Activated CD4-positive, alpha-beta T cell treated with anti-CD3 and anti-CD28 coated beads for 24 hours (primary cell): ENCODE data around the gene HOXB9.
A peak's percentile ranks its signal among the peaks of the same experiment; 100 is the strongest.

Source experiments
- DNase-seq, 2 donors: peaks; one replicate each; pipeline ENCODE4 v3.0.0-alpha.2; 2020; ENCODE audit warnings: low read depth in 2 of 2

HOXB9 gene

GRCh38 chr17:48626245-48627117 is at the start of gene HOXB9:
Gene HOXB9, minus strand, starts transcription at chr17:48626358. Its CDS starts 89 bp downstream, at chr17:48626269.
- no peak for DNase-seq

GRCh38 chr17:48672340-48672739 is 46.2 kb upstream of the HOXB9 start:
- DNase-seq = no peak

DNA sequence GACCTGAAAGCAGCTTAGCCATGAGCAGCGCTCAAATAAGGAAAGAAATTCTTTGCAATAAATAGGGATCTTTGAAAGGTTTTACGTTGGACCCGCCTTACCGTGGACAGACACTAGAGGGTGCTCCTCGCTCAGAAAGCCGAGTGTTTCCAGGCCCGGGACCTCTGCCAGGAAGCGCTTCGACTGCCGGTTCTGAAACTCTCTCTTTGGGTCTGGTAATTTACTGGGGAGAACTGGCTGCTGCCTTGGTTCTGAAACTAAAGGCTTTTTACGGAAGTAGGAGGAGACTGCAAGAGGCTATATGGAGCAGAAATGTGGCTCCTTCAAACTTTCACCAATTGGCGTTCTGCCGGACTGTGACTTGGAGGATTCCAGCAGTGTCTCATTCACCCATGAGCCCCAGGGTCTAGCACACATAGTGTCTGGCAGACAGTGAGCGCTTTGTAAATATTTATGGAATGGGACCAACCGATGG is 45.6 kb upstream of the HOXB9 start:
- DNase-seq = peak; percentile 61 to 64

GRCh38 chr17:48663134-48663924 is 37.2 kb upstream of the HOXB9 start:
- DNase-seq = no peak

- DNase-seq = no peak
Observed at GRCh38 chr17:48655913-48656312, 29.8 kb upstream of the HOXB9 start.

DNA sequence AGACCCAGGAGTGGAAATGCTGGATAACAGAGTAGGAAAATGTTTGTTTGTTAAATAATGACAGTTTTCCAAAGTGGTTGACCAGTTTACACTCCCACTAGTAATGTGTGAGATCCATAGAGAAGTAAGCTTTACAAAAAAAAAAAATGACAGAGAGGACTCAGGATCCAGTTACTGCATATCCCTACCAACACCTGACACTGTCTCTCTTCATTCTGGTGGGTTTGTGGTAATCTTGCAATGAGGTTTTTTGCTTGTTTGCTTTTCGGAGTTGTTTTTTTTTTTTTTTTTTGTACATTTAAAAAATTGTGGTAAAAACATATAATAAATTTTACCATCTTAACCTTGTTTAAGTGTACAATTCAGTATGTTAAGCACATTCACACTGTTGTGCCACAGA is 23.6 kb upstream of the HOXB9 start:
- no peak for DNase-seq

GRCh38 chr17:48647963-48648245 is 21.7 kb upstream of the HOXB9 start:
- no peak for DNase-seq

DNA sequence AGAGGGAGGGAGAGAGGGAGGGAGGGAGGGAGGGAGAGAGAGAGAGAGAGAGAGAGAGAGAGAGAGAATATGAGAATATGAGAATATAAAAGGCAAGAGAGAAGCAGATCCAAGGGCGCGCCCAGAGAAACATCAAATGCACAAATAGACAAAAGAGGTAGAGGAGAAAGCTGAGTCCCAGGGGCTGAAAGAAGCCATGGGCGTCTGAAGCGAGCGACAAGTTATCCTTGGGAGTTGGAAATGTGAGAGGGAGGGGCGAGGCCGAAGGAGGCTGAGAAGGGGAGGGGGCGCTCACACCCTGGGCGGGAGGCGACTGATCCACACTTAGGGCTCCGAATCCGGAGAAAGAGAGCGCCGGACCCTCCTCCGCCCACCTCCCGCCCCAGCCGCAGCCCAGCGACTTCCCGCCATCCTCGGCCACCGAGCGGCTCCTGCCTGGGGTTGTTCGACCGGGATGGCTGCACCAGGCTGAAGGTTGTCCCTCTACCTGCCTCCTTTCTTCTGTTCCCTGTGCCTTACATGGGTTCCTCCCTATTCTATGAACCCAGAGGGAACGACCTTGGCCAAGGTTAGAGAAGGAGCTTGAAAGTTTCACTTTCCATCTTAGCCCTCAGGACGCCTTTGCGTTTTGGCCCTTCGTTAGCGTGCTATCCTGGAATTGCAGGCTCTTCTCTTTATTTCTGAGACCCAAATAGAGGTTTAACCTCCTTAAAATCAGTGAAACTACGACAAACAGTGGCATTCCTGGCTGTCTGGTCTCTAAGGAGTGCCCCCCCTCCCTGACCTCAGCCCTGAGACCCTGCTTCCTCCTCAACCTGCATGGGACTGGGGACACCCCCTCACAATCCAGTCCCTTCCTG is 21.2 kb upstream of the HOXB9 start:
- no peak for DNase-seq

GRCh38 chr17:48646183-48647102 is 20.3 kb upstream of the HOXB9 start:
- DNase-seq = no peak

DNA sequence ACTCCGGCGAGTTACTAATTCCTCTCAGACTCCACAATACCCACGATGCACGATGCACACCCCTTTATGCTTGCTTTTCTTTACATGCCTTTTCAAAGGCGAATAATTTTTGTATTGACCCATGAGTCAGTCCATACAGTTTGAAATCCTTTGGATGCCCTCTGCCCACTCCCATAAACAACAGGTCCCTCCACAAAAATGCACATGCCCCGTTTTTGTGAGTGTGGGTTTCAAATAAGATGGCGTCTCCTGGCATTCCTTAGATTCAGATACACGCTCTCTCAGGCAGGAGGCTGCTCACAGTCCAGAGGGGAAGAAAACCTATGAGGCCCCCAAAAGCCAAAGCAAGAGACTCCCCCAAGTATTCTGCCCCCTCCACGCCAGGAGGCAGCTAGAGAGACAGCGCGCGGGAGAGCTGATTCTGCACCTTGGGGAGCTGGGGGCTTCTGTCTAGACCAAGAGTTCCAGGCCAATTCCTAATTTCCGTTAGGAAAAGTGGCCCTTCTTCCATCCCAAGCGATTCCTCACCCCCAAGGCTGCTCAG is 19.6 kb upstream of the HOXB9 start:
- DNase-seq = no peak

DNA sequence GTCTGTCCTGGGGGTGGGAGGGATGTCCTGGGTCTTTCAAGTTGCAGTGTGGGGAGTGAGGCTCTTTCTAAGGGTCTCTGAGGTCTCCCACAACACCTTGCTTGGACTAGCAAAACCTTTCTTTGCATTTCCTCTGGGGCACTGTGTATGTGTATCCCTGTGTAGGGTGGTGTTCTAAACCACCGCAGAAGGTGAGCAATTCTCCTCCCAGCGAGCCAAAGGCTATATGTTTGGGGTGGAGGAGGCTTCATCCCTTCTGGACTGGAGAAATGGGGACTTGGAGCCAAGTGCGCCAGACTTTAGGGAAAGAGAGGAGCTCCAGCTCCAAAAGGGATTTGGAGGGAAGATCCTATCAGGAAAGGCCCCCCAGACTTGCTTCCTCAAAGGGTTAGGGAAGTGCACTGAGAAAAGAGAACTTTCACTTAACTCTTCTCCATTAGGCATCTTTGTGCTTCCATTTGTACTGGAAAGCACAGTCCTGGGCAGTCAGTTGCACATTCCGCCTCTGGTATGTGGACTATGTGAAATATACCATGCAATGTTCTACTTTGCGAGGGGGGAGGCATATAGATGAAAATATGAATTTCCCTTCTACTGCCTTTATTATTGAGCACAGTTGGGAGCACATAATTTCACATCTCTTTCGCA is 18.9 kb upstream of the HOXB9 start:
- DNase-seq = no peak

DNA sequence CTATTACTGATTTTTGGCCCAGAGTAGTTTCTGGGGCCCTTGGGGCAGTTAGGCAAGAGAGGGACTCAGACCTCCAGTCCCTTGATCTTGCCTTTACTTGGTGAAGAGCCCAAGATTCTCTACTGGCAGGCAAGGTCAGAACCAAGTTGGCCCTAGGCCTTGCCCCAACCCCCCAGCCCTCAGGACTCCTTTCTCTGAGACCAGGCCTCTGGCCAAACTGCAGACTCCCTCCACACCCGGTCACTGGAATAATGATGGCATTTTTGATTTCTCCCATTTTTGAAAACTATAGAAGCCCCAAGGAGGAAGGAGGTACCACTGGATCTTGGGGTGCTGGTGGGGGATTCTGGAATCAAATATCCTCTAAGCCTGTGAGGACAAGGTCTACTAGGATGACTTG is 18.0 kb upstream of the HOXB9 start:
- no peak for DNase-seq

DNA sequence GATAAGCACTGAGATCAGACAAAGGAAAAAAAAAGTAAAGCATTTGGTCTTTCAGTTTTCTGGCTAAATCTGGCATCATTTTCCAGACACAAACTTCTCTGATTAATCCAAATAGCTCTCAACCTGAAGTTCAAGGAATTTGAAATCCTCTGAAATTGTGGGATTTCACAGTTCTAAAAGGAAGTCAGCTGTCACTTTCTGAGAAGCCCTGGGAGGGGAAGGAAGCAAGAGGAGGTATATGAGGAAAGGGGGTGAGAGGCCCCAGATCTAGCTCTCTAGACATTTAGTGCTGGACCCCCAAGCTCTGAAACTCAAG is 17.5 kb upstream of the HOXB9 start:
- DNase-seq = no peak

- no peak for DNase-seq
Observed at GRCh38 chr17:48642843-48643696, 16.9 kb upstream of the HOXB9 start.

- no peak for DNase-seq
Observed at GRCh38 chr17:48642059-48642842, 16.1 kb upstream of the HOXB9 start.

GRCh38 chr17:48641541-48642058 is 15.4 kb upstream of the HOXB9 start:
- DNase-seq = no peak

GRCh38 chr17:48640858-48641180 is 14.7 kb upstream of the HOXB9 start:
- no peak for DNase-seq
